Peyer's patch (tissue), 4 donors: Measurements from ENCODE around the gene MMAB.

ENCODE experiments used
- CTCF ChIP-seq, 6 experiments: fragments of 450-650 bp in 4 of 6; fragments of 200-600 bp in 2 of 6; sonication (generic) in 1 of 6; IDR thresholded peaks; one replicate each; pipeline ENCODE4 v1.5.1; 2017 to 2019; ENCODE audit warnings: antibody characterized with exemption in 6 of 6, mild to moderate bottlenecking in 3 of 6, moderate library complexity in 1 of 6
- POLR2A ChIP-seq, 2 donors: fragments of 450-650 bp; IDR thresholded peaks; one replicate each; pipeline ENCODE4 v1.5.1; 2017; ENCODE audit warnings: antibody characterized with exemption in 2 of 2, mild to moderate bottlenecking in 2 of 2, moderate library complexity in 2 of 2

- TF ChIP-seq CTCF (IDR thresholded peaks at IDR 0.05) = no peak
- TF ChIP-seq POLR2A (IDR thresholded peaks at IDR 0.05) = no peak
Measured at GRCh38 chr12:109604132-109604585, 30.9 kb upstream of the MMAB start.
